Amniotic stem cell (primary cell): ENCODE results near the gene HSF4.

Experiments used
- DNase-seq: peaks from one replicate; lab custom pipeline; 2025; lab: John Stamatoyannopoulos, UW

Gene HSF4

DNA sequence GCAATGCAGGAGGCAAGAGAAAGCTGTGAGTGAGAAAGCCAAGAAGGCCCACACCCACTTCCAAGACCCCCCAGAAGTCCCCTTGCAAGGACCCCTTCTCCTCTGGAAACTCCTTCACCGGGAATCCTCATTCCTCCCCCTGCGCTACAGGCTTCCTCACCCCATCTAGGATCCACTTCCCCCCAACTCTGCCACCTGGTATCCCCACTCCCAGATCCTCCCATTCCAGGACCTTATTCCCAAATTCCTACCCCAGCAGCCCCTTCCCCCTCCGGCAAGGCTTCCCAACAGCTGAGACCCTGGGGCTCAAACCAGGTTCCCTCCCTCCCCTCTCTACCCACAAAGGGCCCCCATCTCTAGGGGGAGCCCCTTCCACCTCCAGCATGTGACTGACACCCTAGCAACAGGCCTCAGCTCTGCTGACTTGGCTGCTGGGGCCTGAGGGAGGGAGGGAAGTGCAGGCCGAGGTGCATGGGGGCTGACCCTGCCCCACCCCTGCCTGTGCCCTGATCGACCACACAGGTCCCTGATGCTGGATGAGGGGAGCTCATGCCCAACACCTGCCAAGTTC is 2.1 kb downstream of the HSF4 start:
- DNase-seq, result no peak

DNA sequence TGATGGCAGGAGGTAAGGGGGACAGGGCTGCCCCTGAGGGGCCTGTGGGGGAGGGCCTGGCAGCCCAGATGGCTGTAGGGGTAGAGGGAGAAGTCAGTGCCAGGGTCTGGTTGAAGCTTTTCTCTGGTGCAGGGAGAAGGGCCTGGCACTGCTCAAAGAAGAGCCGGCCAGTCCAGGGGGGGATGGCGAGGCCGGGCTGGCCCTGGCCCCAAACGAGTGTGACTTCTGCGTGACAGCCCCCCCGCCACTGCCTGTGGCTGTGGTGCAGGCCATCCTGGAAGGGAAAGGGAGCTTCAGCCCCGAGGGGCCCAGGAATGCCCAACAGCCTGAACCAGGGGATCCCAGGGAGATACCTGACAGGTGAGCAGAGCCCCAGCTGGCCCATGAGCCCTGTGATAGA is 3.0 kb downstream of the HSF4 start:
- DNase-seq, result no peak

DNA sequence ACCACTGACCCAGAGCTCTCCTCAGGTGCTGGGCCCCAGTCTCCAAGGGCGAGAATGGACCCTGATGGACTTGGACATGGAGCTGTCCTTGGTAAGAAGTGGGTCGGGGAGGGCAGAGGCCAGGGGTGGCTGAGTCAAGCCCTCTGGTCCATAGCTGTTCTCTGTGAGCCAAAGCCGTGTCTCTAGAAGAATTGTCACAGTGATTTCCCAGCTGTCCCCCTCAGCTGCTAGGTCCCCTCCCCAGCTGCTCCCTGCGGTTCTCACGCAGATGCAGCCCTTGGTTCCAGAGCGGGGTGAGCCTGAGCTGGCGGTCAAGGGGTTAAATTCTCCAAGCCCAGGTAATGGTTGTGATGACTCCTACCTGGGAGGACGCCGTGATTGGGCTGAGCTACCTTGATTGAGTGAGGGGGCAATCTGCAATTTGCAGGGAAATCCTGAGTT is 4.5 kb downstream of the HSF4 start:
- no peak for DNase-seq

DNA sequence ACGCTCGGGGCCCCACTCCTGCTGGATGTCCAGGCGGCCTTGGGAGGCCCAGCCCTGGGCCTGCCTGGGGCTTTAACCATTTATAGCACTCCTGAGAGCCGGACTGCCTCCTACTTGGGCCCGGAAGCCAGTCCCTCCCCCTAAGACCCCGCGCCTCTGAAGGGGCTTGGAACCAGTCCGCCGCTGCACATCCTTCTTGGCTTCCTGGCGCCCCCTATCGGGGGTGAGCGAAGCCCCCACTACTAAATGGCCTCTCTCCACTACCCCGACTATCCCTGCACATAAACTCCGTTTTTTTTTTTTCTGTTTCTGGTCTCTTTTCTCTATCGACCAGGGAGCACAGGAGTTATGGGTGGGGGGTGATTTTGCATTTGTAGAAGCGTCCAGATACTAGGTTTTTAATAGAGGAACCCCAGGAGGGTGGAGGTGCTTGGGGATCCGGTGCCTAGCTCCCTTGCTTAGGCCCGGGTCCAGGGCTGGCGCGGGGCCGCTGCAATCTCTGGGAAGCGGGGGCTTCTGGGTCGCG is 5.2 kb downstream of the HSF4 start:
- no peak for DNase-seq

DNA sequence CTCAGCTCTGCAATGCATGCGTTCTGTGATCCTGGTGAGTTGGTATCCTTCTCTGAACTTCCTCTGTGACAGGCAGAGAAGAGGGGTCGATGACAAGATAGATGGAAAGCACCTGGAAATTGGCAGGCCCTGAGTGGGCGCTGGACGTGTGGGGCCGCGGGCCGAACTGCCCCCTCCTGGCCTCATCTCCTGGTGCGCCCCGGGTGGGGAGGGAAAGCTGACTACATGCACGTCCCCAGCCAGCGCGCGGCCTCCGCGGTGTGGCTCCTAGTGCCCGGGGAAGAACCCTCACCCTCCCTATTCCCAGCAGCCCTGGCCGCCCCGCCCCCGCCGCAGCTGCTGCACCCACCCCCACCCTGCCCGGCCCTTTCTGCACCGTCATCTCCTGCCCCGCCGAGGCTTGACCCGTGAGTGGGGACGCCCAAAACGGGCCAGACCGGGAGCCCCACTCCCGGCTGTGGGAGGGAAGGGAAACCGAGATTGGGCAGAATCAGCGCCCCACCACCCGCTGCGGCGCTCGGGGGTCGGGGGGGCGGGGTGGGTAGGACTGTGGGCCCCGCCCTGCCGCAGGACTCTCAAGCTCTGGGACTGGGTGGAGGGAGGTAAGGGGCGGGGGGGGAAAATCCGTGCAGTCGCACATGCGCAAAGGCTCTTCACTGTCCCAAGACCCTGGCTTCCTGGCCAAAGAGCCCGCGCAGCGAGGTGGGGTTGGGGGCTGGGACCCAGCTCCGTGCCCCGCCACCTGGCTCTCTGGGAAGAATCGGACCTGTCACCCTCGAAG is 5.8 kb downstream of the HSF4 start, which contains the start of gene NOL3:
Gene NOL3 (plus strand): TSS at position 371 of the 781 bp plus-strand sequence.
- DNase-seq, result peak; percentile 62

DNA sequence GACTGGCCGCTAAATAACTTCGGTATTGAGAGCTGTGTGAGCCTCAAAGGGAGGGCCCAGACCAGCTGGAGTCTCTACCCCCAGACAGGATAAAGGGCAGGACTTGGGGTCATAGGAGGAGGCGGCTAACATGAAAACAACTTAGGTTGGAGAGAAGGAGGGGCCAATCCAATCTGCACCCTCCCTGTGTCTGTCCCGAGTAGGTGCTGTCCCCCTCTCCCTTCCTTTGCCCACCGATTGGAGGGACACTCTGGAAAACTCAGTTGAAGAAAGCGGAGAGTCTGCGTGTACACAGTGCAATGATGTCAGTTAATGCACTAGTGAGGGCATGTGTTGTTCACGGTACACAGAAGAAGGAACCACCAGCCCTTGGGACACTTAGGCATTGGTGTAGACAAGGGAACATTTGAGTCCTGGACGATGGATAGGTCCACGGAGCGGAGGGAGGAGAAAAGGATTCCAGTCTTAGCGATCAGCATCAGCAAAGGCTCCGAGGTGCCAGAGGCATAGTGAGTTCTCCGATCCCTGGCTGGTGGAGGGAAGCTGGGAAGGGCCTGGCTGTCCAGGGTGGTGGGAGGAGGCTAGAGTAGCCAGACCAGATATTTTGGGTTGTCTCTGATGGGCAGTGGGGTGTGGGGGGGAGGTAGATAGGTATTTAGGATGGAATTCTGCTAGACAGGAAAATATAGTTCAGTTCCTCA is 6.6 kb downstream of the HSF4 start:
- DNase-seq, result no peak

DNA sequence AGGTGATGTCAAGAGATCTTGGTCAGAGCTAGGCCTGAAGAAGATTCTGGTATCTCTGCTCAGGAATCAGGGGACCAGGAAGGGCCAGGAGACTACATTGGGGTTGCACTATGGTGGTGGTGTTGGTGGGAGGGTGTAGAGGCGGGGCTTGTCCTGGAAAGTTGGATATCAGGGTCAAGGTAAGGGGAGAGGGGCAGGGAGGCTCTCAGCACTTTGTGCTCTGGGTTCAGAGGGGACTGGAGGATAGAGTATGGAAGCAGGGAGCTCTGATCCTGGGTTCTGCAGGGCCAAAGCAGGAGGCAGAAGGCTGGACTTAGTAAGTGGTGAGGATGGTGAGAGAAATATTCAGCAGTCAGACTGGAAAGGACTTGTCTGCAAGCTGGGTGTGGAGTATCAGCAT is 8.8 kb downstream of the HSF4 start:
- no peak for DNase-seq

DNA sequence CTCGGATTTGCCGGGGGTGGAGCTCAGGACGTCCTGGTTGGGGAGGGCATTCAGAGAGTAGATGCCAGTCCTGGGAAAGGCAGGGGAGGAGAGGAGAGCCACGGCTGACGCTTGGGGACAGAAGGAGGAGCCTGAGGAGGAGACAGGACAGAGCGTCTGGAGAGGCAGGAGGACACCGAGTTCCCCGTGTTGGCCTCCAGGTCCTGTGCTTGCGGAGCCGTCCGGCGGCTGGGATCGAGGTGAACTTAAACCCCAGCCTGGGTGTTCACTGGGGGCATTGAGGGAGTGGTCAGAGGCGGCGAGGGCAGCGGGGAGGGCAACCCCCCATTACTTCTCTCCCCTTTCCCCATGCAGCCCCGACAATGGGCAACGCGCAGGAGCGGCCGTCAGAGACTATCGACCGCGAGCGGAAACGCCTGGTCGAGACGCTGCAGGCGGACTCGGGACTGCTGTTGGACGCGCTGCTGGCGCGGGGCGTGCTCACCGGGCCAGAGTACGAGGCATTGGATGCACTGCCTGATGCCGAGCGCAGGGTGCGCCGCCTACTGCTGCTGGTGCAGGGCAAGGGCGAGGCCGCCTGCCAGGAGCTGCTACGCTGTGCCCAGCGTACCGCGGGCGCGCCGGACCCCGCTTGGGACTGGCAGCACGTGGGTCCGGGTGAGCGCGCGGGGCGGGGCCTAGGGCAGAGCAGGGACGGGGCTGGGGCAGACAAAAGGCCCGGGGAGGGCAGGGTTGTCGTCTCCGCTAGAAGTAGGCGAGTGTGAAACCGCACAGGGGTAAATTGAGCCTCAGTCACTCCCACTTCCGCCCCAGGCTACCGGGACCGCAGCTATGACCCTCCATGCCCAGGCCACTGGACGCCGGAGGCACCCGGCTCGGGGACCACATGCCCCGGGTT is 9.5 kb downstream of the HSF4 start:
- peak; percentile 71 for DNase-seq

DNA sequence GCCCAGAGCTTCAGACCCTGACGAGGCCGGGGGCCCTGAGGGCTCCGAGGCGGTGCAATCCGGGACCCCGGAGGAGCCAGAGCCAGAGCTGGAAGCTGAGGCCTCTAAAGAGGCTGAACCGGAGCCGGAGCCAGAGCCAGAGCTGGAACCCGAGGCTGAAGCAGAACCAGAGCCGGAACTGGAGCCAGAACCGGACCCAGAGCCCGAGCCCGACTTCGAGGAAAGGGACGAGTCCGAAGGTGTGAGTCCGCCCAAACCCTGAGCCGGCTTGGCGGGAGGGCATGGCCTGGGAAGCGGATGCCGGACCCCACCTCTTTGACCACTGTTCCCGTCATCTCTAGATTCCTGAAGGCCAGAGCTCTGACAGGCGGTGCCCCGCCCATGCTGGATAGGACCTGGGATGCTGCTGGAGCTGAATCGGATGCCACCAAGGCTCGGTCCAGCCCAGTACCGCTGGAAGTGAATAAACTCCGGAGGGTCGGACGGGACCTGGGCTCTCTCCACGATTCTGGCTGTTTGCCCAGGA is 10.2 kb downstream of the HSF4 start:
- DNase-seq, result no peak

DNA sequence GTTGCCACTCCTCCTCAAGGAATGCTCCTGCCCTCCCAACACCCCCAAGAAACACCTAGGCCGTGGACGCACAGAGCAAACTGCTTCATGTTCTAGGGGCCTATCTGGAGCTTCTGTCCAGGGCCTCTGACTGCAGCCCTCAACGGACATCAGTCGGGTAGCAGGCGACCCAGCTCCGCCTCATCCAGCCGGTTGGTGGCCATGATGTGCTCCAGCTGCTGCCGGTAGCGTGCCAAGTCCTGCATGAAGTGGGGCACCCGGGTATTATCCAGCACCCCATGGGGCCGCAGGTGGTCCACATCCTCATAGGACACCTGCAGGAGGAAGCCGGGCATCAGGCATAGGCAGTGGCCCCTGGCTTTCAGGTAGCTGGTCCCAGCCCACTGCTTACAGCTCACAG is 12.1 kb downstream of the HSF4 start:
- no peak for DNase-seq

DNA sequence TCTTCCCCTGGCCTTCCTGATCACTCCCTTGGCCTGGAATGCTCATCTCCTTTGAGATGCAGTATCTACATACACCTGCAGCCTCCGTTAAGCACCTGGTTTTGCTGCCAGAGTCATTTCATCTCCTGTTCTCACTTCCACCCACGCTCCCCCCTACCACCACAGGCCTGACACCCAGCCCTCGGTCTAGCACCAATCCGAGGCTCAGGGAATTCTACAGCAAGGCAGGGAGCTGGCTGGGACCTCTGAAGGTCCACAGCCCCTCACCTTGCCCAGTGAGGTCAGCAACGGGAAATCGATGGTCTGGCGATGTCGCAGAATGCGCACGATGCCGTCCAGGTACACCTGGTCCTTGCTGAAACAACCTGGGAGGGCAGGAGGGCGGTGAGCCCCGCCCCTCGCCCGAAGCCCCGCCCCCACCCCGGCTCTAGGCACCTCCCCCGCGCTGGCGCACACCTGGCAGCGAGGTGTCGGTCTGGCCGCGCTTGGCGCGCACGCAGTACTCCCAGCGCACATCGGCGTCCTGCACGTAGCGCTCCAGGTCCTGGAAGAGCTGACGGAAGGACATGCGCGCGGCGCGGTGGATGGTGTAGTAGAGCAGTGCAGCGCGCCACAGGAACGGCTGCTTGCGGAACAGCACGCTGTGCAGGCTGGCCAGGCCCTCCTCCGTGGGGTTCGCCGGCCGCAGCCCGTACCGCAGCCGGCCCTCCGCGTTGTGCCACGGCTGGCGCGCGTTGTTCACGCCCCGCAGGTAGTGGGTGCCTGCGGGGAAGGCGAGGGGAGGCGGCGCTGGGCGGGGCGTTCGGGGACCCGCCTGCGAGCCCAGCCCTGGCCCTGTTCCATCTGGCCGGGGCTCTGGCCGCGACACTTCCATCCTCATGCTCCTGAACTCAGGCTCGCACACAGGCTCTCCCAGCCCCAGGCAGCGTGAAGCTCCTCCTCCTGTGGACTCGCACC is 13.5 kb downstream of the HSF4 start:
- no peak for DNase-seq

DNA sequence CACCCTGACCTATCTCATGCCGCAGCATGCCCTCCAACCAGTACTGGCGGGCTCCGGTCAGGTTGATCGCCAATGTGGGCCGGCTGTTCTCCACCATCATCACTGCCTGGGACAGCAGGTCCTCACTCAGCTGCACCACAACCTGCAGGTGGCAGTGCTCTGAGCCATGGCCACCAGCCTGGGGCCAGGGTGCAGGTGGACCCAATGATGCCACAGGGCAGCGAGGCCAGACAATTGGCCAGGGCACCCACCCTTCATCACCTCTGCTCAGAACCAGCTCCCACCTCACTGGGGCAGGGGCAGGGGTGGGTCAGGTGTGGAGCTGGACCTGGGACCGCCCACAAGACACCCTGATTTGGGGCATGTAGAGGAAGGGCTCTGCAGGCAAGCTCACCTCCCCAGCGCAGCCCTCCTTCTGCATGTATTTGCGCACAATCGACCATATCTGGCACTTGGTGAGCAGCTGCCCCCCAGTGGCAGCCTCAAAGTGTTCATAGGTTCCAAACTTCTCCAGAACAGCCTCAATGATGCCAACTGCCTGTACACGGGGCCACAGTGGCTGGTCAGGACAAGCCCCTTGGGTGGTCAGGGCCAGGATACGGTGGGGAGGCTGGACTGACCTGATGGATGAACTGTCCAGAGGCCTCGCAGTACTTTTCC is 15.0 kb downstream of the HSF4 start:
- DNase-seq, result no peak

DNA sequence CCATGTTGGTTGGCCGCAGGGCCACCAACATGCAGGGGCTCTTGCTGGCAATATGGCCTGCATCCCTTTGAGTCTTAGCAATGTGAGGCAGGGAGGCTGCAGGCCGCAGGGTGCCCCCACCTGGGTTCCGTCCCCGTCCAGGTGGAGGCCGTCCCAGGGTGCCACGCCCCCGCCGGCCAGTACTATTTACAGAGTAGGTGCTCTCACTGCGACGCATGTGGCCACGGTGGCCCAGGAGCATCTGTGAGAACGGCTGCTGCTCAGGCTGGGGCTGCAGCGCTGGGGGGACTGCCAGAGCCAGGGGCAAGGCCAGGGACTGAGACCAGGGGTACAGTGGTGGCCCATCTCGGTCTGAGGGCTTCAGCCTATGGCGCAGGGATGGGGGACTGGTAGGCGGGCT is 15.6 kb downstream of the HSF4 start:
- no peak for DNase-seq

DNA sequence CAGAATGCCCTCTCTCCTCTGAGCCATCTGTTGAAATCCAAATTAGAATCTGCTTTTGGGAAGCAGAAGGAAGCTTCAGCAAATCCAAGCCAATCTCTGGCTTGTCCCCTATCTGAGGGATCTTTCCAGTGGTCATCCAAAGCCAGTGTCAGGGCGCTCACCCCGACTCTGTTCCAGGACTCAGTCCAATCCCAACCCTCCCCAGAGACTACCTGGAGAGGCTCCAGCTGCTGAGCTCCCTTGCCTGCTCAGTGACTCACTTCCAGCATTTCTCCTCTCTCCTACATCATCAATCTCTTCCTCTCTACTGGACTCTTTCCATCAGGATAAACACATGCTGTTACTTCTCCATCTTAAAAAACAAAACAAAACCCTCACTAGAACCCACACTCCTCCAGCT is 16.8 kb downstream of the HSF4 start:
- no peak for DNase-seq

DNA sequence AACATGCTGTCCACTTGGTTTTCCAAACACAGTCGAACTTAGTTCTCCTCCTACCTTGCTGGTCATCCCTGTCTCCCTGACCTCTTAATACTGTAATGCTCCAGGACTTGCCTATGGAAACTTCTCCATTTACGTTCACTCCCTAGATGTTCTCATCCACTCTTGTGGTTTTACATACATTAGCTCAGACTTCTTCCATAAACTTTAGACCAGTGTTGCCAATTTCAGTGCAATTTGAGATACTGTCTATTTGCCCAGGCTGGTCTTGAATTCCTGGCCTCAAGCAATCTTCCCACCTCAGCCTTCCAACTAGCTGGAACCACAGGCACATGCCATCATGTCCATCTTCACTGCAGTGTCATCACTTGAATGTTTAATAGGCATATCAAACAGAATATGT is 17.7 kb downstream of the HSF4 start:
- no peak for DNase-seq

DNA sequence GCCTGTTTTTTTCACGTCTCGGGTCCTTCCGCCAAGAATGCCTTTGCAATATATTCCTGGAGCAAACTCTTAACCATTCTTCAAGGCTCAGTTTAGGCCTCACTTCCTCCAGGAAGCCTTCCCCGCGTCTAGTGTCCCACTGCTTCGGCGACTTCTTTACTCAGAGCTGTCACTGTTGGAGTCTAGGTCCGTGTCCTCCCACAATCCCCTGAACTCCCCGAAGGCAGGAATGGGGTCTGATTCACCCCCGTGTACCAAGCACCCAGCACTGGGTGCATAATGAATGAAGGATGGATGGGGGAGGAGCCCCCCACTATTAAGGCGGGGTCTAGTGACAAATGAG is 18.7 kb downstream of the HSF4 start:
- no peak for DNase-seq

DNA sequence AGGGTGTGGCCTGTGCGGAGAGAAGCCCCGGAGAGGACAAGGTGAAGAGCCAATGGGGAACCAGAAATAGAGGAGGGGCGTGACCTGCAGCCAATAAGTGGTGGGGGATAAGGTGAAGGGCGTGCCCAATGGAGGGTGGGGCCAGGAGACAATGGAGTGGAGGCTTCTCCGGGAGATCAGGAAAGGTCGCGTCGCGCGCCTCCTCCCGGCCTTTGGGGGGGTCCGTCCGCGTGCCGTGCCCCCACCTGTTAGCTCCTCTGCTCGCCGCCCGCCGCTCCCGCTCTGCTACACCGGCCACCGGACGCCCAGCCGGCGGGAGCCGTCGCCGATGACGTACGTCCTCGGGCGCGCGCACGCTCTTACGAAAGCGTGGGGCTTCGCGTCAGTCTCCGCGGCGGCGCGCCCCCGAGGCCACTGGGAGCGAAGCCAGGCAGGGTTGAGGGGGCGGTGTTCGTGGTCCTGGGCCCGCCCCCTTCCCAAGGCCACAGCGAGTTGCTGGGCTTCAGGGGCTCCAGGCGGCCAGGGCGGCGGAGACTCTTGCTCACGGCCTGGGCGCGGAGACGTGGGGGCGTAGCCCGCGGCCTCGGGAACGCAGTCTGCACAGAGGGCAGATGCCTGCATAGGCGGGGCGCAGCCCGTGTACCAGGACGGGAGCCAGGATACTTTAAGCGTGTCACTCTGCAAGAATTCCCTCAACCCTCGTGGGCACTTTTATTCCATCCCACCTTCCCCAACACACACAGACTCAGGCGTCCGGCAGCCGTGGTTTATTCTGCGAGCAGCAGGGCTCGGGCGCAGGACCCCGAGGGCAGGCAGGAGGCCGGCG is 19.3 kb downstream of the HSF4 start, which contains the start of gene MATCAP1:
Gene MATCAP1 (minus strand): TSS at position 337 of the 826 bp plus-strand sequence. CDS start 3,353 bp downstream, outside the sequence.
- peak; percentile 94 for DNase-seq

DNA sequence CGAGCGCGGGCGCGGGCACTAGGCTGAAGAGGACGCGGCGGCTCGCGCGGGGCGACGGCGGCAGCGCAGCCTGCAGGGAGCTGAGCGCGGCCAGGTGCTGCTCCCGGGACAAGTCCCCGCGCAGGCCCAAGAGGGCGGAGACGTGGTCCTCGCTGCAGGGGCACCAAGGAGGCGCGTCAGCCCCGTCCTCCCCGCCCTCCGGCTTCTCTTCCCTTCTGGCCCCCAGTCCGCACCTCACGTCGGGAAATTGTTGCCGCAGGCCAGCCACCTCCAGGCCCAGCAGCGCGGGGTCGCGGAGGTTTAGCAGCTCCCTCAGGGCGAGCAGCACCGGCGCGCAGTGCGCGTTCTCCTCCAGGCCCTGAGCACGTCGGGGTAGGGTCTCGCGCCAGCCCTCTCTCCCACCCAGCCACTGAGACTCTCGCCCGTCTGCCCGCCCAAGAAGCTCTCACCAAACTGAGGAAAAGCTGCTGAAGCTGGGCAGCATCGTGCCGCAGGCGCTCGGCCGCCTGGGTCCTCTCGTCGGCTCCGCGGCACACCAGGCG is 20.0 kb downstream of the HSF4 start:
- no peak for DNase-seq
